ENCODE results near the gene CETP. TPM values are rescaled to one million over a fixed set of nuclear protein-coding genes. Genes with fewer than 3 reads are reported as not detected.
"Not testable (repeated sequence)": the region's sequence is repeated elsewhere in the genome, so short reads cannot be mapped to it uniquely, and the experiment has no call there.

Gene CETP
- total and polyA plus RNA-seq, 2 of the 8 experiments (the other 6 are each of a cell fraction or from before 2014, with no cell fraction given), result not detected

DNA sequence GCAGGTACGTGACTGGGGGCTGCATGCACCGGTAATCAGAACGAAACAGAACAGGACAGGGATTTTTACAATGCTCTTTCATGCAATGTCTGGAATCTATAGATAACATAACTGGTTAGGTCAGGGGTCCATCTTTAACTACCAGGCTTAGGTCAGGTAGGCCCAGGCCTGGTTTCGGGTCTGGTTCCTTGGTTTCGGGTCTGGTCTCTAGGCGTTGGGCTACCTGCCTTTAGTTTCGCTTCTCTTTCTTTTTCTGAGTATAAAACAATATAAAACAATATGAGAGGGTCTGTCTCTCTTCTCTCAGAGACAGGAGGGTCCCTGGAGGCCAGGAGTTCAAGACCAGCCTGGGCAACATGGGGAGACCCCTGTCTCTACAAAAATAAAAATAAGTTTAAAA is 12.1 kb downstream of the CETP start:
- H3K9me3 ChIP-seq (ENCODE audit: insufficient read depth in 2 of 2, low read depth in 1 of 2, low read length in 1 of 2); H3K27ac ChIP-seq (ENCODE audit: low read depth, low read length); H4K8ac ChIP-seq (ENCODE audit: extremely low read depth, insufficient read depth, low read length); H3K23ac ChIP-seq (ENCODE audit: insufficient read length); FAIRE-seq; H3K18ac ChIP-seq (ENCODE audit: extremely low read depth, low read length); H3K4me2 ChIP-seq (ENCODE audit: insufficient read depth in 1 of 2, low read depth in 2 of 2, low read length in 2 of 2); H3K79me1 ChIP-seq (ENCODE audit: low read depth, low read length); H3K4me1 ChIP-seq (replicated peaks in 1 of 4; ENCODE audit: control insufficient read depth in 3 of 4, insufficient read depth in 4 of 4, low read length in 3 of 4); H3K36me3 ChIP-seq (ENCODE audit: control insufficient read depth in 2 of 4, insufficient read depth in 4 of 4, low read length in 3 of 4); H4K5ac ChIP-seq (ENCODE audit: insufficient read length, low read depth, low read length); H4K20me1 ChIP-seq (replicated peaks in 1 of 2; ENCODE audit: control insufficient read depth in 1 of 2, insufficient read depth in 2 of 2, low read length in 2 of 2); H3K4ac ChIP-seq (replicated peaks; ENCODE audit: insufficient read length, low read depth, low read length); H3K79me2 ChIP-seq (ENCODE audit: control insufficient read depth in 1 of 2, insufficient read depth in 2 of 2, low read length in 2 of 2); H2BK120ac ChIP-seq (replicated peaks; ENCODE audit: low read depth, low read length); H3K14ac ChIP-seq (ENCODE audit: insufficient read length); H4K91ac ChIP-seq (replicated peaks; ENCODE audit: insufficient read length, low read length); H2BK20ac ChIP-seq (ENCODE audit: low read length); H3K27me3 ChIP-seq (replicated peaks in 1 of 4; ENCODE audit: control insufficient read depth in 3 of 4, extremely low read depth in 1 of 4, insufficient read depth in 3 of 4, low read length in 3 of 4); H2BK12ac ChIP-seq (ENCODE audit: low read depth, low read length); H3K9ac ChIP-seq (replicated peaks in 1 of 4; ENCODE audit: extremely low read depth in 1 of 4, low read depth in 3 of 4, low read length in 3 of 4); H2BK15ac ChIP-seq (ENCODE audit: low read length); H3K23me2 ChIP-seq (ENCODE audit: low read depth, low read length); H2AFZ ChIP-seq (ENCODE audit: low read length); POLR2A ChIA-PET (ENCODE audit: partially characterized antibody); H3K4me3 ChIP-seq (ENCODE audit: extremely low read depth in 1 of 4, insufficient read depth in 2 of 4, low read depth in 3 of 4, low read length in 4 of 4); H2AK5ac ChIP-seq (ENCODE audit: low read depth, low read length); H3K56ac ChIP-seq (replicated peaks; ENCODE audit: insufficient read length, low read depth, low read length); DNase-seq (ENCODE audit: low read depth in 1 of 2, low spot score in 2 of 2); H2BK5ac ChIP-seq (ENCODE audit: low read depth, low read length): not testable (repeated sequence)
- CTCF ChIA-PET (ENCODE audit: partially characterized antibody), result interaction anchor here (0.9 to 5.7 kb wide), 2 partner anchors 8 to 85 kb away, joined by 3 to 48 read pairs; no protein-coding TSS in a partner anchor
- 86% methylated on average over 7 of the region's 7 CpGs; no CpG with 5 or more reads in 1 of the 2 experiments for WGBS, 2 experiments (ENCODE audit: extremely low coverage in 1 of 2, insufficient coverage in 1 of 2, insufficient read length in 1 of 2, insufficient replicate concordance in 2 of 2, low coverage in 1 of 2, low lambda C conversion rate in 2 of 2, missing lambda C conversion rate in 1 of 2)
